ENCODE data around the gene GTF2IRD1.

- TF ChIP-seq CC2D1A (IDR thresholded peaks at IDR 0.05) (no peak), HDAC6 (IDR thresholded peaks at IDR 0.05; ENCODE audit: low read depth, low read length) (no peak), FIP1L1 (IDR thresholded peaks at IDR 0.05; ENCODE audit: low read depth, low read length, poor library complexity, severe bottlenecking) (no peak), MEF2A (IDR thresholded peaks at IDR 0.05; ENCODE audit: control insufficient read depth, low read depth, low read length) (no peak), CHD2 (IDR thresholded peaks at IDR 0.05; ENCODE audit: low read depth, low read length) (no peak), USF2 (CRISPR knock-in tag; IDR thresholded peaks at IDR 0.05) (no peak), TAF1 (IDR thresholded peaks at IDR 0.05; ENCODE audit: control insufficient read depth, extremely low read depth, insufficient read depth, low read length, severe bottlenecking) (no peak), TBL1XR1 (IDR thresholded peaks at IDR 0.05; ENCODE audit: low read length in 2 of 2) (no peak), E2F4 (CRISPR knock-in tag; IDR thresholded peaks at IDR 0.05; ENCODE audit: low read depth) (no peak), YY1 (IDR thresholded peaks at IDR 0.05; ENCODE audit: borderline replicate concordance in 1 of 3, control insufficient read depth in 1 of 3, extremely low read depth in 1 of 3, insufficient read depth in 3 of 3, insufficient read length in 1 of 3, insufficient replicate concordance in 2 of 3, low read depth in 1 of 3, low read length in 2 of 3) (no peak), IRF1 (CRISPR knock-in tag; IDR thresholded peaks at IDR 0.05; ENCODE audit: borderline replicate concordance) (no peak)
These were observed 45.5 kb downstream of the GTF2IRD1 start for GRCh38 chr7:74498996-74499834.
